Keratinocyte (primary cell): ENCODE results near the gene ALDH1L1. TPM values are rescaled to one million over a fixed set of nuclear protein-coding genes. Genes with fewer than 3 reads are reported as not detected.

ENCODE experiments used
- DNase-seq: peaks from one replicate; pipeline ENCODE4 v3.0.0-alpha.2; 2011; ENCODE audit warnings: low read depth, missing footprints, low spot score
- FAIRE-seq: peaks from 2 replicates; lab custom pipeline; 2011; peaks lifted over from hg19 to GRCh38; lab: Jason Lieb, UNC
- H2AFZ ChIP-seq: 2 replicates; pipeline ENCODE4 v1.6.0; 2012; ENCODE audit warnings: low read length, control low read depth, inconsistent platforms; ENCODE audit not compliant: control insufficient read depth
- H3K27ac ChIP-seq: 2 replicates; pipeline ENCODE4 v1.5.1; 2011; ENCODE audit warnings: low read length; ENCODE audit not compliant: control insufficient read depth, insufficient read depth
- H3K27me3 ChIP-seq: 3 replicates; pipeline ENCODE4 v1.6.0; 2011; ENCODE audit warnings: low read length; ENCODE audit not compliant: control insufficient read depth, insufficient read depth; ENCODE audit errors: extremely low read depth
- H3K36me3 ChIP-seq, 2 experiments: 2 replicates in 1 of 2; 3 replicates in 1 of 2; pipeline ENCODE4 v1.5.1; 2011; ENCODE audit warnings: low read length in 2 of 2, mild to moderate bottlenecking in 1 of 2; ENCODE audit not compliant: control insufficient read depth in 2 of 2, insufficient read depth in 2 of 2; ENCODE audit errors: extremely low read depth in 1 of 2
- H3K4me1 ChIP-seq: 3 replicates; pipeline ENCODE4 v1.5.1; 2011; ENCODE audit warnings: low read length; ENCODE audit not compliant: control insufficient read depth, insufficient read depth; ENCODE audit errors: extremely low read depth
- H3K4me2 ChIP-seq: 3 replicates; pipeline ENCODE4 v1.6.0; 2011; ENCODE audit warnings: low read depth, low read length; ENCODE audit not compliant: control insufficient read depth, insufficient read depth; ENCODE audit errors: extremely low read depth
- H3K4me3 ChIP-seq, 3 experiments: fragments of 200-600 bp in 1 of 3; sonication (generic) in 1 of 3; 2 replicates in 2 of 3; 3 replicates in 1 of 3; pipeline ENCODE4 v1.5.1; 2011 to 2016; ENCODE audit warnings: low read length in 3 of 3, mild to moderate bottlenecking in 3 of 3, control low read depth in 2 of 3, inconsistent platforms in 1 of 3, low read depth in 1 of 3, mixed read lengths in 1 of 3, mixed run types in 1 of 3, moderate library complexity in 1 of 3; ENCODE audit not compliant: control insufficient read depth in 2 of 3, insufficient read depth in 2 of 3; ENCODE audit errors: extremely low read depth in 1 of 3
- H3K79me2 ChIP-seq: 2 replicates; pipeline ENCODE4 v1.6.0; 2012; ENCODE audit warnings: low read length; ENCODE audit not compliant: control insufficient read depth, insufficient read depth
- H3K9ac ChIP-seq: 3 replicates; pipeline ENCODE4 v1.6.0; 2011; ENCODE audit warnings: low read length; ENCODE audit not compliant: control insufficient read depth, insufficient read depth; ENCODE audit errors: extremely low read depth
- H3K9me1 ChIP-seq: 3 replicates; pipeline ENCODE4 v1.6.0; 2011; ENCODE audit warnings: low read length; ENCODE audit not compliant: control insufficient read depth, insufficient read depth; ENCODE audit errors: extremely low read depth
- H3K9me3 ChIP-seq: 2 replicates; pipeline ENCODE4 v1.5.1; 2012; ENCODE audit warnings: low read depth, low read length; ENCODE audit not compliant: control insufficient read depth
- H4K20me1 ChIP-seq: 3 replicates; pipeline ENCODE4 v1.6.0; 2011; ENCODE audit warnings: low read length; ENCODE audit not compliant: control insufficient read depth, insufficient read depth; ENCODE audit errors: extremely low read depth
- CTCF ChIP-seq, 3 experiments: IDR thresholded peaks in 1 of 3; conservative IDR thresholded peaks in 1 of 3; optimal IDR thresholded peaks in 1 of 3; 2 replicates in 2 of 3; 3 replicates in 1 of 3; pipeline versions ENCODE3 to v1.5.1; 2011; ENCODE audit warnings: low read length in 3 of 3, mild to moderate bottlenecking in 3 of 3, moderate library complexity in 2 of 3, control low read depth in 1 of 3, inconsistent platforms in 1 of 3; ENCODE audit not compliant: insufficient read depth in 2 of 3; ENCODE audit errors: extremely low read depth in 1 of 3
- EZH2 ChIP-seq: IDR thresholded peaks from one replicate; pipeline ENCODE4 v1.6.1; 2012; ENCODE audit warnings: inconsistent platforms, mild to moderate bottlenecking, low read length, moderate library complexity
- dilution Hi-C: fragments of 300-500 bp; cut with MboI; formaldehyde crosslinking; loops from one replicate; pipeline ENCODE4 v1.7.0; 2020; ENCODE audit warnings: low sequenced_read_pairs; ENCODE audit not compliant: extremely low pct_ligation_motif_present
- polyA plus RNA-seq, 5 experiments: library from polyadenylated mRNA; depleted of rRNA in 3 of 5; stranded (reverse) in 3 of 5; stranded (forward) in 1 of 5; unstranded in 1 of 5; fragments of >200 nt; gene quantifications; 1 replicate in 1 of 5; 2 replicates in 3 of 5; 3 replicates in 1 of 5; pipeline versions ENCODE4 v1.2.1 to v1.2.3, GENCODE V29; 2011 to 2012; ENCODE audit warnings: missing spikeins in 2 of 5, low read depth in 1 of 5, low replicate concordance in 1 of 5

The ALDH1L1 gene
- polyA plus RNA-seq, 1 donor (not counting 4 experiments of a cell fraction or from before 2014, with no cell fraction given): 0.35 TPM

GRCh38 chr3:126135406-126136076 is 44.8 kb downstream of the ALDH1L1 start:
- H3K4me2 ChIP-seq: no peak overlapping the region
- H3K9me1 ChIP-seq: no peaks in the 10 kb centered on the region
- H3K27me3 ChIP-seq: peaks cover 11% of the 10 kb centered on the region
- FAIRE-seq: no peak
- no peaks in the 10 kb centered on the region for H3K4me1 ChIP-seq
- no peak overlapping the region for H2AFZ ChIP-seq
- no peaks in the 10 kb centered on the region for H3K36me3 ChIP-seq
- no peak overlapping the region for H3K4me3 ChIP-seq
- dilution Hi-C loops: no loop called here
- DNase-seq: no peak
- H3K79me2 ChIP-seq: no peaks in the 10 kb centered on the region
- H3K9me3 ChIP-seq: no peaks in the 10 kb centered on the region
- no peaks in the 10 kb centered on the region for H4K20me1 ChIP-seq
- no peak overlapping the region for H3K27ac ChIP-seq
- no peak overlapping the region for H3K9ac ChIP-seq
- TF ChIP-seq CTCF (optimal IDR thresholded peaks at IDR 0.05 in 1 of 3, IDR thresholded peaks at IDR 0.05 in 1 of 3, conservative IDR thresholded peaks at IDR 0.05 in 1 of 3; ENCODE audit: extremely low read depth in 1 of 3, insufficient read depth in 2 of 3, low read length in 3 of 3) (no peak), EZH2 (no peak)

- FAIRE-seq (no peak), DNase-seq (no peak)
- TF ChIP-seq CTCF (optimal IDR thresholded peaks at IDR 0.05 in 1 of 3, IDR thresholded peaks at IDR 0.05 in 1 of 3, conservative IDR thresholded peaks at IDR 0.05 in 1 of 3; ENCODE audit: extremely low read depth in 1 of 3, insufficient read depth in 2 of 3, low read length in 3 of 3) (no peak), EZH2 (no peak)
- Histone ChIP-seq H3K79me2 (no peaks in the 10 kb centered on the region), H2AFZ (no peak overlapping the region), H3K4me1 (no peaks in the 10 kb centered on the region), H3K9me3 (no peaks in the 10 kb centered on the region), H3K9me1 (no peaks in the 10 kb centered on the region), H4K20me1 (no peaks in the 10 kb centered on the region), H3K9ac (no peak overlapping the region), H3K27ac (no peak overlapping the region), H3K36me3 (no peaks in the 10 kb centered on the region), H3K4me3 (no peak overlapping the region), H3K27me3 (peaks cover 11% of the 10 kb centered on the region), H3K4me2 (no peak overlapping the region)
- dilution Hi-C loops: no loop called here
Observed at GRCh38 chr3:126135071-126135405, 45.3 kb downstream of the ALDH1L1 start.
